Kidney glomerular epithelial cell (primary cell): ENCODE data around the gene TMEM106C.

ENCODE experiments used
- DNase-seq: peaks from one replicate; lab custom pipeline; 2025; lab: John Stamatoyannopoulos, UW

The TMEM106C gene

GRCh38 chr12:48016373-48017020 lies 53.1 kb downstream of the TMEM106C start:
- no peak for DNase-seq

GRCh38 chr12:48017496-48017895 lies 54.1 kb downstream of the TMEM106C start:
- DNase-seq = no peak

- no peak for DNase-seq
Observed at GRCh38 chr12:48017921-48018617, 54.7 kb downstream of the TMEM106C start.
